K562 (cell line): ENCODE results near the gene GMIP.

Source experiments
- BCLAF1 ChIP-seq, 2 experiments: fragments of 450-650 bp in 1 of 2; IDR thresholded peaks; 2 replicates each; pipeline ENCODE4 v1.6.1; 2011 to 2017; ENCODE audit warnings: low read depth in 2 of 2, antibody characterized with exemption in 1 of 2, borderline replicate concordance in 1 of 2, low read length in 1 of 2, mild to moderate bottlenecking in 1 of 2, mixed read lengths in 1 of 2; ENCODE audit not compliant: control insufficient read depth in 1 of 2
- BHLHE40 ChIP-seq: IDR thresholded peaks from 2 replicates; pipeline ENCODE4 v1.6.1; 2011; ENCODE audit warnings: low read length, improper control_type of control experiment
- CBX2 ChIP-seq: fragments of 200-600 bp; sonication (generic); IDR thresholded peaks from one replicate; pipeline ENCODE4 v1.6.1; 2012; ENCODE audit warnings: mild to moderate bottlenecking, low read length, inconsistent platforms; ENCODE audit not compliant: insufficient read depth, poor library complexity, severe bottlenecking
- CREB1 ChIP-seq, 2 experiments: sonication (generic) in 1 of 2; formaldehyde crosslinking in 1 of 2; IDR thresholded peaks; 2 replicates each; pipeline versions ENCODE4 v1.6.1 to v1.8.0; 2012 to 2022; ENCODE audit warnings: inconsistent platforms in 1 of 2, mild to moderate bottlenecking in 1 of 2, missing genetic modification reagents in 1 of 2, moderate library complexity in 1 of 2
- CTCF ChIP-seq, 3 experiments: IDR thresholded peaks in 2 of 3; conservative IDR thresholded peaks in 1 of 3; 2 replicates each; pipeline ENCODE4 v1.5.1; 2011 to 2012; ENCODE audit warnings: low read length in 3 of 3, mild to moderate bottlenecking in 3 of 3, control low read depth in 2 of 3, improper control_type of control experiment in 1 of 3, inconsistent platforms in 1 of 3, low read depth in 1 of 3, mixed read lengths in 1 of 3, moderate library complexity in 1 of 3; ENCODE audit not compliant: insufficient read depth in 2 of 3
- GABPA ChIP-seq: fragments of 200-800 bp; sonication (Bioruptor generic); conservative IDR thresholded peaks from 2 replicates; pipeline ENCODE4 v1.6.1; 2016; ENCODE audit warnings: low read depth, missing genetic modification characterization, missing compliant biosample characterization
- KAT8 ChIP-seq: fragments of 450-650 bp; IDR thresholded peaks from 2 replicates; pipeline ENCODE4 v1.6.1; 2016; ENCODE audit warnings: low read depth, mild to moderate bottlenecking
- PRDM10 ChIP-seq: fragments of 450-650 bp; IDR thresholded peaks from 2 replicates; pipeline ENCODE4 v1.6.1; 2018; ENCODE audit not compliant: partially characterized antibody
- YY1 ChIP-seq, 3 experiments: IDR thresholded peaks; 2 replicates each; pipeline ENCODE4 v1.6.1; 2011; ENCODE audit warnings: low read length in 2 of 3, mild to moderate bottlenecking in 2 of 3, moderate library complexity in 2 of 3, borderline replicate concordance in 1 of 3, control low read depth in 1 of 3, low read depth in 1 of 3; ENCODE audit not compliant: insufficient read depth in 3 of 3, insufficient replicate concordance in 2 of 3, control insufficient read depth in 1 of 3, insufficient read length in 1 of 3; ENCODE audit errors: extremely low read depth in 1 of 3
- ZBTB1 ChIP-seq: sonication (generic); formaldehyde crosslinking; IDR thresholded peaks from 2 replicates; pipeline ENCODE4 v1.8.1; 2023; ENCODE audit warnings: missing genetic modification reagents, low read depth, mild to moderate bottlenecking, borderline replicate concordance
- ZBTB7A ChIP-seq: IDR thresholded peaks from 2 replicates; pipeline ENCODE4 v1.6.1; 2011; ENCODE audit warnings: low read depth, mild to moderate bottlenecking, low read length, moderate library complexity, borderline replicate concordance; ENCODE audit not compliant: control insufficient read depth
- ZKSCAN1 ChIP-seq: fragments of 150-350 bp; IDR thresholded peaks from 2 replicates; pipeline ENCODE4 v1.6.1; 2016; ENCODE audit warnings: low read depth, low read length

GRCh38 chr19:19627621-19628500, 15.6 kb downstream of the GMIP start, which contains the start of gene LPAR2:
- TF ChIP-seq CTCF (IDR thresholded peaks at IDR 0.05 in 2 of 3, conservative IDR thresholded peaks at IDR 0.05 in 1 of 3; ENCODE audit: insufficient read depth in 2 of 3, low read depth in 1 of 3, low read length in 3 of 3), result no peak
- no peak for TF ChIP-seq PRDM10
- no peak for TF ChIP-seq KAT8
- no peak for TF ChIP-seq BCLAF1 (IDR thresholded peaks at IDR 0.05; ENCODE audit: borderline replicate concordance in 1 of 2, control insufficient read depth in 1 of 2, low read depth in 2 of 2, low read length in 1 of 2)
- no peak for TF ChIP-seq BHLHE40
- TF ChIP-seq ZKSCAN1, result no peak
- TF ChIP-seq CREB1 (IDR thresholded peaks at IDR 0.05), result no peak
- TF ChIP-seq CREB1 (CRISPR knock-in tag; IDR thresholded peaks at IDR 0.05), result no peak
- TF ChIP-seq GABPA (tag), result no peak
- no peak for TF ChIP-seq ZBTB1
- TF ChIP-seq YY1 (IDR thresholded peaks at IDR 0.05; ENCODE audit: borderline replicate concordance in 1 of 3, control insufficient read depth in 1 of 3, extremely low read depth in 1 of 3, insufficient read depth in 3 of 3, insufficient read length in 1 of 3, insufficient replicate concordance in 2 of 3, low read depth in 1 of 3, low read length in 2 of 3), result no peak
- no peak for TF ChIP-seq CBX2
- TF ChIP-seq ZBTB7A, result no peak
